ENCODE measurements around the gene FSIP1. TPM values are rescaled to one million over a fixed set of nuclear protein-coding genes. Genes with fewer than 3 reads are reported as not detected.

Gene FSIP1
- total RNA-seq, 1 experiment from 2014 or later: 0.61 TPM

GRCh38 chr15:39586387-39587095 is 196.1 kb downstream of the FSIP1 start (continued):
- TF ChIP-seq ZBTB43 (CRISPR knock-in tag; IDR thresholded peaks at IDR 0.05) (no peak), CDX4 (CRISPR knock-in tag; IDR thresholded peaks at IDR 0.05; ENCODE audit: borderline replicate concordance) (no peak), NFE2L1 (CRISPR knock-in tag; IDR thresholded peaks at IDR 0.05) (no peak), ZNF263 (CRISPR knock-in tag; IDR thresholded peaks at IDR 0.05; ENCODE audit: low read depth) (no peak), ETV6 (CRISPR knock-in tag; IDR thresholded peaks at IDR 0.05) (no peak), ZNF281 (CRISPR knock-in tag; IDR thresholded peaks at IDR 0.05) (no peak)

GRCh38 chr15:39585871-39586301 is 196.8 kb downstream of the FSIP1 start:
- Mint-ChIP-seq H3K4me3 (no peak overlapping the region), H3K36me3 (peaks cover 82% of the 10 kb centered on the region), H3K27ac (no peak overlapping the region), H3K4me1 (peaks cover 13% of the 10 kb centered on the region), H3K9me3 (no peaks in the 10 kb centered on the region), H3K27me3 (ENCODE audit: low read depth) (no peaks in the 10 kb centered on the region; the same call in 1 of the 2 replicates)
- no peak for DNase-seq (ENCODE audit: low spot score)
- ChIA-PET POLR2A (no interaction called here), CTCF (no interaction called here)
- no peak for ATAC-seq
- TF ChIP-seq TEAD1 (CRISPR knock-in tag; IDR thresholded peaks at IDR 0.05) (no peak), NR2C2 (CRISPR knock-in tag; IDR thresholded peaks at IDR 0.05) (no peak), STAT6 (CRISPR knock-in tag; conservative IDR thresholded peaks at IDR 0.05; ENCODE audit: low read depth) (no peak), EMX1 (CRISPR knock-in tag; IDR thresholded peaks at IDR 0.05) (no peak), ATF6 (CRISPR knock-in tag; IDR thresholded peaks at IDR 0.05) (no peak), ZNF512 (CRISPR knock-in tag; IDR thresholded peaks at IDR 0.05; ENCODE audit: borderline replicate concordance) (no peak), ZNF425 (CRISPR knock-in tag; conservative IDR thresholded peaks at IDR 0.05) (no peak), E2F1 (CRISPR knock-in tag; IDR thresholded peaks at IDR 0.05) (no peak), ZNF263 (CRISPR knock-in tag; IDR thresholded peaks at IDR 0.05; ENCODE audit: low read depth) (no peak), ZNF671 (CRISPR knock-in tag; IDR thresholded peaks at IDR 0.05) (no peak), AFF4 (CRISPR knock-in tag; IDR thresholded peaks at IDR 0.05; ENCODE audit: borderline replicate concordance) (no peak)
